Measurements from ENCODE around the gene EIF5A. TPM values are rescaled to one million over a fixed set of nuclear protein-coding genes. Genes with fewer than 3 reads are reported as not detected.

EIF5A gene
- total RNA-seq, 1 experiment from 2014 or later = 1,139 TPM

GRCh38 chr17:7279448-7279847, 28.0 kb upstream of the EIF5A start:
- TF ChIP-seq, protein P1, sequence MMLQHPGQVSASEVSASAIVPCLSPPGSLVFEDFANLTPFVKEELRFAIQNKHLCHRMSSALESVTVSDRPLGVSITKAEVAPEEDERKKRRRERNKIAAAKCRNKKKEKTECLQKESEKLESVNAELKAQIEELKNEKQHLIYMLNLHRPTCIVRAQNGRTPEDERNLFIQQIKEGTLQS (IDR thresholded peaks at IDR 0.05) = no peak
- no peak for TF ChIP-seq SIN3A (IDR thresholded peaks at IDR 0.05; ENCODE audit: low read depth)
- no peak for TF ChIP-seq ZFX (IDR thresholded peaks at IDR 0.05)
- TF ChIP-seq FOSL1 (IDR thresholded peaks at IDR 0.05; ENCODE audit: low read depth) = no peak
- no peak for TF ChIP-seq EGR1 (IDR thresholded peaks at IDR 0.05; ENCODE audit: low read depth)
- TF ChIP-seq POLR2AphosphoS5 (IDR thresholded peaks at IDR 0.05; ENCODE audit: low read depth, low read length) = no peak
- TF ChIP-seq CTCF (IDR thresholded peaks at IDR 0.05 in 2 of 3, conservative IDR thresholded peaks at IDR 0.05 in 1 of 3; ENCODE audit: borderline replicate concordance in 1 of 3, insufficient read depth in 1 of 3, low read depth in 2 of 3, low read length in 2 of 3) = no peak
- TF ChIP-seq YY1 (IDR thresholded peaks at IDR 0.05; ENCODE audit: extremely low read depth, insufficient replicate concordance, low read depth, low read length) = no peak
- TF ChIP-seq SP1 (IDR thresholded peaks at IDR 0.05; ENCODE audit: low read depth) = no peak
- no peak for TF ChIP-seq POLR2A (IDR thresholded peaks at IDR 0.05; ENCODE audit: borderline replicate concordance, extremely low read depth, insufficient read depth, insufficient read length)
- no peak for TF ChIP-seq EZH2phosphoT487 (IDR thresholded peaks at IDR 0.05; ENCODE audit: borderline replicate concordance)
- TF ChIP-seq SRF (IDR thresholded peaks at IDR 0.05; ENCODE audit: low read depth) = no peak
- no peak for TF ChIP-seq RAD21 (IDR thresholded peaks at IDR 0.05; ENCODE audit: low read depth)
- no peak for TF ChIP-seq CEBPB (IDR thresholded peaks at IDR 0.05; ENCODE audit: low read depth)
- TF ChIP-seq ZBTB33 (IDR thresholded peaks at IDR 0.05; ENCODE audit: extremely low read depth, insufficient replicate concordance, low read length) = no peak
- TF ChIP-seq ZNF274 (IDR thresholded peaks at IDR 0.05; ENCODE audit: low read depth, low read length) = no peak
- no peak for TF ChIP-seq CBX3 (IDR thresholded peaks at IDR 0.05; ENCODE audit: low read depth)
- TF ChIP-seq EZH2 (IDR thresholded peaks at IDR 0.05) = no peak
- no peak for TF ChIP-seq MAX (IDR thresholded peaks at IDR 0.05)
- TF ChIP-seq, protein P2, sequence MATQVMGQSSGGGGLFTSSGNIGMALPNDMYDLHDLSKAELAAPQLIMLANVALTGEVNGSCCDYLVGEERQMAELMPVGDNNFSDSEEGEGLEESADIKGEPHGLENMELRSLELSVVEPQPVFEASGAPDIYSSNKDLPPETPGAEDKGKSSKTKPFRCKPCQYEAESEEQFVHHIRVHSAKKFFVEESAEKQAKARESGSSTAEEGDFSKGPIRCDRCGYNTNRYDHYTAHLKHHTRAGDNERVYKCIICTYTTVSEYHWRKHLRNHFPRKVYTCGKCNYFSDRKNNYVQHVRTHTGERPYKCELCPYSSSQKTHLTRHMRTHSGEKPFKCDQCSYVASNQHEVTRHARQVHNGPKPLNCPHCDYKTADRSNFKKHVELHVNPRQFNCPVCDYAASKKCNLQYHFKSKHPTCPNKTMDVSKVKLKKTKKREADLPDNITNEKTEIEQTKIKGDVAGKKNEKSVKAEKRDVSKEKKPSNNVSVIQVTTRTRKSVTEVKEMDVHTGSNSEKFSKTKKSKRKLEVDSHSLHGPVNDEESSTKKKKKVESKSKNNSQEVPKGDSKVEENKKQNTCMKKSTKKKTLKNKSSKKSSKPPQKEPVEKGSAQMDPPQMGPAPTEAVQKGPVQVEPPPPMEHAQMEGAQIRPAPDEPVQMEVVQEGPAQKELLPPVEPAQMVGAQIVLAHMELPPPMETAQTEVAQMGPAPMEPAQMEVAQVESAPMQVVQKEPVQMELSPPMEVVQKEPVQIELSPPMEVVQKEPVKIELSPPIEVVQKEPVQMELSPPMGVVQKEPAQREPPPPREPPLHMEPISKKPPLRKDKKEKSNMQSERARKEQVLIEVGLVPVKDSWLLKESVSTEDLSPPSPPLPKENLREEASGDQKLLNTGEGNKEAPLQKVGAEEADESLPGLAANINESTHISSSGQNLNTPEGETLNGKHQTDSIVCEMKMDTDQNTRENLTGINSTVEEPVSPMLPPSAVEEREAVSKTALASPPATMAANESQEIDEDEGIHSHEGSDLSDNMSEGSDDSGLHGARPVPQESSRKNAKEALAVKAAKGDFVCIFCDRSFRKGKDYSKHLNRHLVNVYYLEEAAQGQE (IDR thresholded peaks at IDR 0.05; ENCODE audit: low read depth) = no peak
- ATAC-seq (no peak), DNase-seq (ENCODE audit: low read depth, low spot score) (no peak)
- Histone ChIP-seq H3K4me3 (replicated peaks in 1 of 2; ENCODE audit: low read depth in 1 of 2, low read length in 2 of 2) (no peak overlapping the region), H3K36me3 (ENCODE audit: control insufficient read depth in 1 of 2, insufficient read depth in 2 of 2, low read length in 2 of 2) (no peaks in the 10 kb centered on the region), H3K9me3 (ENCODE audit: control insufficient read depth in 1 of 2, insufficient read depth in 1 of 2, low read depth in 1 of 2, low read length in 2 of 2) (no peaks in the 10 kb centered on the region), H3K27ac (ENCODE audit: low read depth, low read length) (no peak overlapping the region), H3K9ac (ENCODE audit: low read length) (no peak overlapping the region), H3K9me2 (ENCODE audit: insufficient read depth) (no peaks in the 10 kb centered on the region), H3K4me1 (ENCODE audit: control insufficient read depth in 1 of 2, insufficient read depth in 2 of 2, low read length in 2 of 2) (peaks cover 13 to 34% of the 10 kb centered on the region in 2 experiments), H4K20me1 (ENCODE audit: insufficient read depth) (no peaks in the 10 kb centered on the region), H3K27me3 (ENCODE audit: insufficient read depth, low read length) (no peaks in the 10 kb centered on the region), H3K4me2 (ENCODE audit: low read length) (no peak overlapping the region), H2AFZ (ENCODE audit: low read depth, low read length, poor library complexity, severe bottlenecking) (no peak overlapping the region), H3K79me2 (ENCODE audit: insufficient read depth, low read length) (no peaks in the 10 kb centered on the region)
- CTCF ChIA-PET = interaction anchor here (0.7 to 1.3 kb wide), 2 partner anchors 17 to 364 kb away, joined by 3 to 6 read pairs; no protein-coding TSS in a partner anchor
- no TSS peak for BruUV-seq (replicated peaks)
- intact Hi-C loops (cut with micrococcal nuclease) = no loop called here
- RAD21 ChIA-PET (ENCODE audit: low non-redundant PET in 1 of 2, low total read pairs in 2 of 2, uncharacterized antibody in 2 of 2, unreplicated experiment in 2 of 2) = no interaction called here
- POLR2A ChIA-PET = no interaction called here

Measured in HCT116 (cell line).